ENCODE data around the gene CIRBP. TPM values are rescaled to one million over a fixed set of nuclear protein-coding genes. Genes with fewer than 3 reads are reported as not detected.
A peak's percentile ranks its signal among the peaks of the same experiment; 100 is the strongest.

Gene CIRBP
- total and polyA plus RNA-seq, 7 donors = 129 to 1,004 (median 602) TPM

DNA sequence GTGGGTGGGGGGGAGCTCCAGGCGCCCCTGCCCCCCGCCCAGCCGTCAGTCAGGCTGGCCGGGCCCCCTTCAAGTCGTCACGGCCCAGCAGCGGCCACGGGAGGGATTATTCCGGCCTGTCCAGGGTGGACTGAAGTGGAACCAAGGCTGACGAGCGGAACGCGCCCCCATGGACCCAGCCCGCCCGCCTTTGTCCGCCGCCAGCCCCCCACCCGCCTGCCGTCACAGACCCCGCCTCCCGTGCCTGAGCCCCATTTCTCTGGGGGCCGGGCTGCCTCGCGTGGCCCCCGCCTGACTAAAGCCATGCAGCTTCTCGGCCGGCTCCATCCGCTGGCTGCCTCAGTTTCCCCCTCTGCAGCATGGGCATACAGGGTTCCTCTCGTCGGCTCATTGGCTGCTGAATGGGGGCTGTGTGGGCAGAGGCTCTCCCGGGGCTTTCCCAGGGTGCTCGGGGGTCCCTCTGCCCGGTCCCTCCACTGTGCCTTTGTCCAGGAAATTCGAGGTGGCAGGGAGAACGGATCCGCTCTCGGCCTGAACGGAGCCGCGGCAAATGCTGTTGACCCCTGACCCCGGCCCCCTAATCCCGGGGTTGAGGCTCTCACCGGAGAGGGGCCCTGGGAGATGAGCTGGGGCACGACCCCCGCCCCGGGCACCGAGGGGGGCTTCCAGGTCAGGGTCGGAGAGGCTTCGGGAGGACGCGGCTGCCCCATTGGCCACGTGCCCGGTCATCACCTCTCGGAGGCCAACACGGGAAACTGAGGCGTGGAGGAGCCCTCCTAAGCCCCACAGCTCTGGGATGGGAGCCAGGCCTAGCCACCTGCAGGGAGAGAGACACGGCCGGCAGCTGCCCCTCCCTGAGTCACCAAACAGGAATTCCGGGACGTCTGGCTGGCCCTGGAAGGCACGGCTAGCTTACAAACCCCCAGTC, 43.9 kb downstream of the CIRBP start:
- no peak for TF ChIP-seq POLR2AphosphoS5 (IDR thresholded peaks at IDR 0.05)
- TF ChIP-seq POLR2A (IDR thresholded peaks at IDR 0.05) = no peak
- no peak for TF ChIP-seq EP300 (IDR thresholded peaks at IDR 0.05)
- TF ChIP-seq CTCF (IDR thresholded peaks at IDR 0.05) = no peak
- no peak overlapping the region for H3K4me3 ChIP-seq
- 49 to 75% methylated on average over 61 of the region's 61 CpGs for WGBS, 2 donors
- intact Hi-C loops (cut with DNase I) = no loop called here
- H3K9me3 ChIP-seq = no peaks in the 10 kb centered on the region
- no peak overlapping the region for H3K27ac ChIP-seq
- H3K27me3 ChIP-seq = peaks cover 4 to 78% (median 33%) of the 10 kb centered on the region in 3 donors
- no peak for DNase-seq
- no peaks in the 10 kb centered on the region for H3K36me3 ChIP-seq
- H3K4me1 ChIP-seq = peaks cover 0 to 12% (median 11%) of the 10 kb centered on the region in 4 donors

DNA sequence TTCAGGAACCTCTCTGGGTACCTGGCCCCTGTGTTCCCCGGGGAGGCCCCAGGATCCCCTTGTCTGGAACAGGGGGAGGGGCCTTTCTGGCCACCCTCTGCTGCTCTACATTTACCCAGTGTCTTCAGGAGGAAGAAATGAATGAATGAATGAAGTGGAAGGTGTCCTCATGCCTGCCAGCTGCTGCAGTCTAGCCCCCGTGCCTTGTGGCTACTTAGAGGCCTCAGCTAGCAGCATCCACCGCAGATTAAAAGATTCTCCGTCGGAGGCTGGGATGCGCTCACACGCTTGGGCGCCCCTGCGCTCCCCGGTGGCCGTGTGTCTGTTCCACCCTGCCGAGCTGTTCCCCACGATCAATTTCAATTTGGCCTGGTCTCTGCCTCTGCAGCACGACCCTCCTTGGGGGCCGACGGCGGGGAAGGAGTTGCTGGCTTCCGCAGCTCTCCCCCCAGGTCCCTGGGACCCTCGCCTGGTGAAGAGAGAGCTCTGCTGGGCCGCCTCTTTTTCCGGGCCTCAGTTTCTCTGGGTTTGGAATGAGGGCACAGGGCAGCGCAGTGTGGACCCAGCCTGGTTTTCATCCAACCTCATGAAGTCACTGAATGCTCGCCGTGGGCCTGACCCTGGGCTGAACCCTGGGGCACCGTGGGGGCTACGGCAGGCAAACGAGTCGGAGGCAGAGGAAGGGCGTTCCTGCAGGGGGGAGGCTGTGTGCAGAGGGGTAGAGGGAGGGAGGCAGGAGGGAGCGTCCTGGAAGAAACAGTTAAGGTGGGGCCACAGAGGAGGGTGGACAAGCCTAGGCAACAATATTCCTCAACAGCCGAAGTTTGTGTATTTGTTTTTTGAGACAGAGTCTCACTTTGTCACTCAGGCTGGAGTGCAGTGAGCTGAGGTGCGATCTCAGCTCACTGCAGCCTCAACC, 44.8 kb downstream of the CIRBP start:
- peaks cover 0 to 12% (median 11%) of the 10 kb centered on the region in 4 donors for H3K4me1 ChIP-seq
- no peak for TF ChIP-seq CTCF (IDR thresholded peaks at IDR 0.05)
- TF ChIP-seq POLR2AphosphoS5 (IDR thresholded peaks at IDR 0.05) = no peak
- TF ChIP-seq POLR2A (IDR thresholded peaks at IDR 0.05) = no peak
- TF ChIP-seq EP300 (IDR thresholded peaks at IDR 0.05) = no peak
- H3K36me3 ChIP-seq = no peaks in the 10 kb centered on the region
- peaks cover 4 to 78% (median 42%) of the 10 kb centered on the region in 3 donors for H3K27me3 ChIP-seq
- no peaks in the 10 kb centered on the region for H3K9me3 ChIP-seq
- H3K4me3 ChIP-seq = no peak overlapping the region
- no peak overlapping the region for H3K27ac ChIP-seq
- DNase-seq = no peak
- intact Hi-C loops (cut with DNase I) = no loop called here
- 43 to 66% methylated on average over 32 of the region's 32 CpGs for WGBS, 2 donors

- no peaks in the 10 kb centered on the region for H3K36me3 ChIP-seq
- TF ChIP-seq POLR2AphosphoS5 (IDR thresholded peaks at IDR 0.05) (no peak), EP300 (IDR thresholded peaks at IDR 0.05) (no peak), POLR2A (IDR thresholded peaks at IDR 0.05) (no peak), CTCF (IDR thresholded peaks at IDR 0.05) (peak; percentile 38 to 76 (median 54))
- peaks cover 0 to 12% (median 11%) of the 10 kb centered on the region in 4 donors for H3K4me1 ChIP-seq
- peak overlapping the region in 3 of 4 donors; percentile 33 to 38 (median 35) for H3K4me3 ChIP-seq
- intact Hi-C loops (cut with DNase I) = loop anchor here (5.0 kb wide), 1 partner anchor 87 kb away; the partner anchor contains the start of gene GAMT
- WGBS, 2 donors = 4 to 8% methylated on average over 58 of the region's 58 CpGs
- peaks cover 4 to 64% (median 44%) of the 10 kb centered on the region in 3 donors for H3K27me3 ChIP-seq
- no peak for DNase-seq
- no peaks in the 10 kb centered on the region for H3K9me3 ChIP-seq
- no peak overlapping the region for H3K27ac ChIP-seq
These were observed 46.5 kb downstream of the CIRBP start for GRCh38 chr19:1315470-1316166.

GRCh38 chr19:1316466-1316865, 47.3 kb downstream of the CIRBP start:
- Histone ChIP-seq H3K4me1 (peaks cover 0 to 12% (median 11%) of the 10 kb centered on the region in 4 donors), H3K9me3 (no peaks in the 10 kb centered on the region), H3K4me3 (no peak overlapping the region), H3K36me3 (no peaks in the 10 kb centered on the region), H3K27ac (no peak overlapping the region), H3K27me3 (peaks cover 4 to 57% (median 44%) of the 10 kb centered on the region in 3 donors)
- intact Hi-C loops (cut with DNase I) = loop anchor here (5.0 kb wide), 1 partner anchor 86 kb away; the partner anchor contains the start of gene GAMT
- DNase-seq = no peak
- 63 to 80% methylated on average over 13 of the region's 13 CpGs for WGBS, 2 donors
- no peak for TF ChIP-seq POLR2AphosphoS5 (IDR thresholded peaks at IDR 0.05)
